GM10248 (cell line): ENCODE data around the gene CD7.

Experiments used
- CTCF ChIA-PET: fragments of 300-600 bp; sonication (Branson Sonifier 250); formaldehyde crosslinking; extraction: SDS; loops from one replicate; lab custom pipeline; 2021; ENCODE audit warnings: antibody characterized with exemption; lab: Yijun Ruan, JAX
- POLR2A ChIA-PET: fragments of 350-650 bp; sonication (Branson Sonifier 250); formaldehyde crosslinking; extraction: SDS; loops from one replicate; lab custom pipeline; 2020; ENCODE audit warnings: antibody characterized with exemption; lab: Yijun Ruan, JAX
- DNase-seq: peaks from one replicate; pipeline ENCODE4 v3.0.0; 2012; ENCODE audit errors: extremely low spot score
- TF ChIP-seq, protein P1 (sequence below): IDR thresholded peaks from 2 replicates; pipeline ENCODE4 v1.5.1; 2012; ENCODE audit warnings: mild to moderate bottlenecking, low read depth; ENCODE audit errors: extremely low read depth, missing control alignments, control extremely low read depth

The CD7 gene

GRCh38 chr17:82314012-82314726 lies 3.2 kb downstream of the CD7 start:
- TF ChIP-seq, protein P1, sequence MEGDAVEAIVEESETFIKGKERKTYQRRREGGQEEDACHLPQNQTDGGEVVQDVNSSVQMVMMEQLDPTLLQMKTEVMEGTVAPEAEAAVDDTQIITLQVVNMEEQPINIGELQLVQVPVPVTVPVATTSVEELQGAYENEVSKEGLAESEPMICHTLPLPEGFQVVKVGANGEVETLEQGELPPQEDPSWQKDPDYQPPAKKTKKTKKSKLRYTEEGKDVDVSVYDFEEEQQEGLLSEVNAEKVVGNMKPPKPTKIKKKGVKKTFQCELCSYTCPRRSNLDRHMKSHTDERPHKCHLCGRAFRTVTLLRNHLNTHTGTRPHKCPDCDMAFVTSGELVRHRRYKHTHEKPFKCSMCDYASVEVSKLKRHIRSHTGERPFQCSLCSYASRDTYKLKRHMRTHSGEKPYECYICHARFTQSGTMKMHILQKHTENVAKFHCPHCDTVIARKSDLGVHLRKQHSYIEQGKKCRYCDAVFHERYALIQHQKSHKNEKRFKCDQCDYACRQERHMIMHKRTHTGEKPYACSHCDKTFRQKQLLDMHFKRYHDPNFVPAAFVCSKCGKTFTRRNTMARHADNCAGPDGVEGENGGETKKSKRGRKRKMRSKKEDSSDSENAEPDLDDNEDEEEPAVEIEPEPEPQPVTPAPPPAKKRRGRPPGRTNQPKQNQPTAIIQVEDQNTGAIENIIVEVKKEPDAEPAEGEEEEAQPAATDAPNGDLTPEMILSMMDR: no peak
- DNase-seq: no peak
- CTCF ChIA-PET: interaction anchor here (1.4 kb wide), 1 partner anchor 13 kb away, joined by 5 read pairs; no protein-coding TSS in a partner anchor
- POLR2A ChIA-PET: interaction anchor here (0.6 kb wide), 1 partner anchor 582 kb away, joined by 6 read pairs; no protein-coding TSS in a partner anchor

GRCh38 chr17:82313195-82314011 lies 4.0 kb downstream of the CD7 start:
- no peak for DNase-seq
- POLR2A ChIA-PET: interaction anchor here (0.6 kb wide), 1 partner anchor 583 kb away, joined by 6 read pairs; no protein-coding TSS in a partner anchor
- CTCF ChIA-PET: interaction anchor here (1.4 kb wide), 1 partner anchor 12 kb away, joined by 5 read pairs; no protein-coding TSS in a partner anchor
- TF ChIP-seq, protein P1: no peak

- TF ChIP-seq, protein P1: no peak
- no peak for DNase-seq
- ChIA-PET POLR2A (interaction anchor here (0.7 kb wide), 1 partner anchor 288 kb away, joined by 3 read pairs; no protein-coding TSS in a partner anchor), CTCF (interaction anchor here (1.2 to 1.4 kb wide), 2 partner anchors 9 to 73 kb away, joined by 3 read pairs; no protein-coding TSS in a partner anchor)
These were observed 5.4 kb downstream of the CD7 start for GRCh38 chr17:82311971-82312370.

- TF ChIP-seq, protein P1: no peak
- CTCF ChIA-PET: interaction anchor here (1.1 to 2.1 kb wide), 4 partner anchors 8 to 72 kb away, joined by 3 to 5 read pairs (median 3); no protein-coding TSS in a partner anchor
- DNase-seq: no peak
- POLR2A ChIA-PET: no interaction called here
These were observed 6.5 kb downstream of the CD7 start for GRCh38 chr17:82310877-82311276.

DNA sequence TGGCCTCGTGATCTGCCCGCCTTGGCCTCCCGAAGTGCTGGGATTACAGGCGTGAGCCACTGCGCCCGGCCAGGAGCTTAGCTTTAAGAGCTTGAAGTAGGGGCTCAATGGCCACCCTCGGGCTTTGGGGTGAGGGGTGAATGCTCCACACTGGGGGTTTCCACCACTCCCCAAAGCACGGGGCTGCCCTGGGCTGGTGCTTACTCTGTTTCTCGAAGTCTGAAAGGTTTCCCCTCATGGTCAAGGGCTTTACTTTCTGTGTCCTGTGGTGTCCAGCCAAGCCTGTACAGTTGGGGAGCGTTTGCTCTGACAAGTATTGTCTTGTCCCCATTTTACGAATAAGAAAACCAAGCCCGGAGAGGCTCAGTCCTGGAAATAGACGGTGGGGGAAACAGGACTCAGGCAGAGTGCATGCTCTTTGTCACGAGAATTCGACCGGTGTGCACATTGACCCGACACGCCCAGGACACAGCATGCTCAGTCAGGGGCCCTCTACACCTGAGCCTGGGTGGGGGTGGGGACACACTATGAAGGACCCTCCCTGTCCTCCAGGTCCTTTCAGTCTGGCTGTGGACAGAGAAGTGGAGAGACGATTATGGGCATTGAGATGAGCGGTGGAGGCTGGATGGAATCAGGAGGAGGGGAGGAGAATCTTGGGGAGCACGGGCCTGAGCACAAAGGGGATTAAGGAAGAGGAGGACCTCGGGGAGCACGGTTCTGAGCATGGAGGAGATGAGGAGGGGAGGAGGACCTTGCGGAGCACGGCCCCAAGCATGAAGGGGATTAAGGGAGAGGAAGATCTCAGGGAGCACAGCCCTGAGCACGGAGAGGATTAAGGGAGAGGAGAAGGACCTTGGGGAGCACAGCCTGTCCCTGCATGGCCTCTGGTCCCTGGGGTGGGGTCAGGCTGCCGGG lies 7.5 kb downstream of the CD7 start:
- ChIA-PET CTCF (interaction anchor here (1.1 to 2.1 kb wide), 4 partner anchors 10 to 37 kb away, joined by 3 to 5 read pairs (median 4); no protein-coding TSS in a partner anchor), POLR2A (no interaction called here)
- DNase-seq: no peak
- TF ChIP-seq, protein P1: no peak
